Naive thymus-derived CD4-positive, alpha-beta T cell (primary cell): ENCODE data around the gene CAMKMT. TPM values are rescaled to one million over a fixed set of nuclear protein-coding genes. Genes with fewer than 3 reads are reported as not detected.

Experiments used
- ATAC-seq: fragments of 150-1000 bp; cut with Tn5 transposase; 2 replicates; pipeline ENCODE4 v1.10.0; 2021; ENCODE audit warnings: mild to moderate bottlenecking, moderate library complexity
- CTCF ChIA-PET: fragments of 350-600 bp; sonication (Branson Sonifier 250); formaldehyde crosslinking; loops from one replicate; lab custom pipeline; 2021; ENCODE audit warnings: antibody characterized with exemption; lab: Charles Lee
- POLR2A ChIA-PET: fragments of 350-600 bp; sonication (Branson Sonifier 250); formaldehyde crosslinking; loops from one replicate; lab custom pipeline; 2021; ENCODE audit warnings: antibody characterized with exemption, inconsistent platforms; lab: Charles Lee
- DNase-seq, 9 donors: peaks; one replicate each; pipeline versions ENCODE4 v3.0.0 to v3.0.0-alpha.2; 2020 to 2022; ENCODE audit warnings: mixed read lengths in 1 of 9
- H3K27ac ChIP-seq: one replicate; pipeline ENCODE4 v1.7.0; 2013; ENCODE audit warnings: mild to moderate bottlenecking, low read depth, low read length, moderate library complexity
- H3K27me3 ChIP-seq, 2 donors: one replicate each; pipeline ENCODE4 v1.7.0; 2013; ENCODE audit warnings: low read length in 2 of 2, mild to moderate bottlenecking in 2 of 2, moderate library complexity in 2 of 2; ENCODE audit not compliant: control insufficient read depth in 2 of 2, insufficient read depth in 2 of 2
- H3K36me3 ChIP-seq, 3 experiments: 1 replicate in 2 of 3; 2 replicates in 1 of 3; pipeline ENCODE4 v1.7.0; 2013; ENCODE audit warnings: low read length in 3 of 3, mild to moderate bottlenecking in 3 of 3, moderate library complexity in 1 of 3; ENCODE audit not compliant: insufficient read depth in 3 of 3, control insufficient read depth in 2 of 3
- H3K4me1 ChIP-seq, 2 donors: one replicate each; pipeline ENCODE4 v1.7.0; 2013; ENCODE audit warnings: low read length in 2 of 2, mild to moderate bottlenecking in 2 of 2, moderate library complexity in 1 of 2; ENCODE audit not compliant: control insufficient read depth in 2 of 2, insufficient read depth in 2 of 2
- H3K4me3 ChIP-seq: 2 replicates; pipeline ENCODE4 v1.7.0; 2013; ENCODE audit warnings: mild to moderate bottlenecking, low read length
- H3K9me3 ChIP-seq, 3 experiments: 1 replicate in 2 of 3; 2 replicates in 1 of 3; pipeline ENCODE4 v1.7.0; 2013; ENCODE audit warnings: low read length in 3 of 3; ENCODE audit not compliant: control insufficient read depth in 2 of 3
- H3K27ac Mint-ChIP-seq, 9 donors: one replicate each; pipeline ENCODE4 v1.8.0; 2020 to 2022; ENCODE audit warnings: mixed read lengths in 9 of 9, mild to moderate bottlenecking in 8 of 9, moderate library complexity in 5 of 9, inconsistent platforms in 2 of 9
- H3K27me3 Mint-ChIP-seq, 5 donors: one replicate each; pipeline ENCODE4 v1.8.0; 2021 to 2022; ENCODE audit warnings: mixed read lengths in 5 of 5, mild to moderate bottlenecking in 1 of 5
- H3K36me3 Mint-ChIP-seq, 5 donors: one replicate each; pipeline ENCODE4 v1.8.0; 2020 to 2022; ENCODE audit warnings: mixed read lengths in 5 of 5, mild to moderate bottlenecking in 3 of 5, inconsistent platforms in 1 of 5
- H3K4me1 Mint-ChIP-seq, 7 donors: one replicate each; pipeline ENCODE4 v1.8.0; 2020 to 2022; ENCODE audit warnings: mixed read lengths in 7 of 7, mild to moderate bottlenecking in 3 of 7, inconsistent platforms in 1 of 7
- H3K4me3 Mint-ChIP-seq, 10 donors: one replicate each; pipeline ENCODE4 v1.8.0; 2020 to 2022; ENCODE audit warnings: mild to moderate bottlenecking in 10 of 10, mixed read lengths in 10 of 10, moderate library complexity in 6 of 10, inconsistent platforms in 2 of 10
- H3K9me3 Mint-ChIP-seq, 11 donors: one replicate each; pipeline ENCODE4 v1.8.0; 2020 to 2022; ENCODE audit warnings: mixed read lengths in 11 of 11, mild to moderate bottlenecking in 4 of 11, inconsistent platforms in 1 of 11, moderate library complexity in 1 of 11
- intact Hi-C, 2 donors: fragments of 100-400 bp; cut with micrococcal nuclease; formaldehyde crosslinking; loops; one replicate each; pipeline ENCODE4 v1.15.1; 2023
- polyA plus RNA-seq, 2 donors: library from polyadenylated mRNA; unstranded; fragments of 300-500 nt; fragmentation: Illumina TruSeq; gene quantifications; one replicate each; pipeline ENCODE4 v1.2.3, GENCODE V29; 2021
- total RNA-seq, 6 experiments: library from RNA in 5 of 6; stranded (reverse) in 5 of 6; gene quantifications; 1 replicate in 5 of 6; 2 replicates in 1 of 6; pipeline ENCODE4 v1.2.3 and lab custom pipeline; 2021 to 2026

Gene CAMKMT
- total and polyA plus RNA-seq, 7 experiments from 2014 or later, result 11.1 to 20.8 (median 17.7) TPM

DNA sequence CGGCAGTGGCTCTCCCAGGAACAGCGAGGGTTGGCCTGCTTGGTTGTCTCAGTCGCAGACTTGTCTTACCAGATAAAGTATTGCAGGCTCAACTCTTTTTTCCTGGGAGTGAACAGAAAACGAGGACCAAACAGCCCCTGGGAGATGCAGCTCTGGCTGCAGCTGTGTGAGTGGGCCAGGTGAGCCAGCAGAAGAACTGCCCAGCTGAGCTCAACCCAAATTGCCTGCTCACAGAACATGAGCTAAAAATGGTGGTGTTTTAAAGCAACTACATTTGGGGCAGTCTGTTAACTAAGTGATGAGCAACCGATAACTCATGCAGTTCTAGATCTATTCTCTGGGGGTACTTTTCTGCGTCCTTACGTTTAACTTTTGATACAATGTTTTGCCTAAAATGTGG lies 418.7 kb downstream of the CAMKMT start:
- Histone ChIP-seq H3K27ac (no peak overlapping the region), H3K9me3 (no peaks in the 10 kb centered on the region), H3K4me1 (no peaks in the 10 kb centered on the region), H3K4me3 (no peak overlapping the region), H3K36me3 (no peaks in the 10 kb centered on the region), H3K27me3 (no peaks in the 10 kb centered on the region)
- no peak overlapping the region for H3K27ac Mint-ChIP-seq
- CTCF ChIA-PET, result no interaction called here
- no peak overlapping the region for H3K4me3 Mint-ChIP-seq
- peaks cover 0 to 9% (median 0%) of the 10 kb centered on the region in 5 donors for H3K27me3 Mint-ChIP-seq
- intact Hi-C loops, result no loop called here
- peaks cover 0 to 10% (median 0%) of the 10 kb centered on the region in 11 donors for H3K9me3 Mint-ChIP-seq
- ATAC-seq, result no peak
- peaks cover 0 to 9% (median 0%) of the 10 kb centered on the region in 7 donors for H3K4me1 Mint-ChIP-seq
- no peak for DNase-seq
- POLR2A ChIA-PET, result no interaction called here
- peaks cover 0 to 33% (median 9%) of the 10 kb centered on the region in 5 donors for H3K36me3 Mint-ChIP-seq

GRCh38 chr2:44785433-44785832 lies 423.7 kb downstream of the CAMKMT start:
- Histone ChIP-seq H3K4me3 (no peak overlapping the region), H3K36me3 (no peaks in the 10 kb centered on the region), H3K4me1 (no peaks in the 10 kb centered on the region), H3K27ac (no peak overlapping the region), H3K27me3 (no peaks in the 10 kb centered on the region), H3K9me3 (no peaks in the 10 kb centered on the region)
- H3K27ac Mint-ChIP-seq, result no peak overlapping the region
- H3K4me3 Mint-ChIP-seq, result no peak overlapping the region
- no peak for DNase-seq
- peaks cover 0 to 16% (median 4%) of the 10 kb centered on the region in 11 donors for H3K9me3 Mint-ChIP-seq
- no peak for ATAC-seq
- POLR2A ChIA-PET, result no interaction called here
- peaks cover 0 to 14% (median 7%) of the 10 kb centered on the region in 5 donors for H3K27me3 Mint-ChIP-seq
- intact Hi-C loops, result no loop called here
- H3K36me3 Mint-ChIP-seq, result peaks cover 0 to 8% (median 5%) of the 10 kb centered on the region in 5 donors
- CTCF ChIA-PET, result no interaction called here
- H3K4me1 Mint-ChIP-seq, result no peaks in the 10 kb centered on the region

- H3K27me3 ChIP-seq, result no peaks in the 10 kb centered on the region
Observed at GRCh38 chr2:44786045-44786816, 424.5 kb downstream of the CAMKMT start.

DNA sequence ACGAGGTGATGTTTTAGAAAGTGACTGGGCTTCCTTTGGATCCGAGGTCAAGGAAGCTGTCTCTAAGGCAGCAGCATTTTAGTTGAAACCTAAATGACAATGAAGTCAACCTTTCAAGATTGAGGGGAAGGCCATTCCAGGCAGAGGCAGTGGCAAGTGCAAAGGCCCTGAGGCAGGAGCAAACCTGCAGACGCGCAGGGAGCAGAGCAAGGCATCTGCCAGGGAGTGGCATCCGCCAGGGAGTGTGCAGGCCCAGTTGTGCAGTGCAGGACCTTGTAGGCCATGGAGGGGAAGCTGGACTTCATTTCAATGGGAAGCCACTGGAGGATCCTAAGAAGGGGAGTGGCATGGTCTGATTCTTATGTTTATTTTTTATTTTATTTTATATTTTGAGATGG lies 425.1 kb downstream of the CAMKMT start:
- Mint-ChIP-seq H3K9me3 (peaks cover 0 to 20% (median 8%) of the 10 kb centered on the region in 11 donors), H3K27me3 (peaks cover 4 to 20% (median 13%) of the 10 kb centered on the region in 5 donors), H3K36me3 (peaks cover 0 to 9% (median 5%) of the 10 kb centered on the region in 5 donors), H3K4me1 (no peaks in the 10 kb centered on the region), H3K27ac (no peak overlapping the region), H3K4me3 (no peak overlapping the region)
- intact Hi-C loops, result no loop called here
- Histone ChIP-seq H3K27ac (no peak overlapping the region), H3K27me3 (no peaks in the 10 kb centered on the region), H3K9me3 (no peaks in the 10 kb centered on the region), H3K4me3 (no peak overlapping the region), H3K36me3 (no peaks in the 10 kb centered on the region), H3K4me1 (no peaks in the 10 kb centered on the region)
- ChIA-PET POLR2A (no interaction called here), CTCF (no interaction called here)
- no peak for ATAC-seq
- no peak for DNase-seq

More at GRCh38 chr2:44786045-44786816, 424.5 kb downstream of the CAMKMT start:
- intact Hi-C loops, result no loop called here
- Mint-ChIP-seq H3K4me3 (no peak overlapping the region), H3K9me3 (peaks cover 0 to 17% (median 4%) of the 10 kb centered on the region in 11 donors), H3K4me1 (no peaks in the 10 kb centered on the region), H3K36me3 (peaks cover 0 to 6% (median 5%) of the 10 kb centered on the region in 5 donors), H3K27ac (no peak overlapping the region), H3K27me3 (peaks cover 3 to 14% (median 7%) of the 10 kb centered on the region in 5 donors)
- CTCF ChIA-PET, result no interaction called here
- Histone ChIP-seq H3K4me1 (no peaks in the 10 kb centered on the region), H3K4me3 (no peak overlapping the region), H3K9me3 (no peaks in the 10 kb centered on the region), H3K36me3 (no peaks in the 10 kb centered on the region), H3K27ac (no peak overlapping the region)
- POLR2A ChIA-PET, result no interaction called here
- DNase-seq, result no peak
- no peak for ATAC-seq

DNA sequence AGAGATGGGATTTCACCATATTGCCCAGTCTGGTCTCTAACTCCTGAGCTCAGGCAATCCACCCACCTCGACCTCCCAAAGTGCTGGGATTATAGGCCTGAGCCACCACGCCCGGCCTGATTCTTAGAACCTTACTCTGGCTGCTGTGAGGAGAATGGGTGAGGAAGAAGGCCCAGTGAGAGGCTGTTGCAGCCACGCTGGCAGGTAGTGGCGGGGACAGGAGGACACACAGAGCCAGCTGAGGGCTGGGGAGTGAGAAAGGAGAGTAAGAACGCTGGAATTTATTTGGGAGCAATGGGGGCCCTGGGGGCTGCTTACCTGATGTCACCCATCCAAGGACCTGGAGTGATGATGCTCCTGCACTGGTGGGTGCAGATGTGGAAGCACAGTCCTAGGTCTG lies 425.9 kb downstream of the CAMKMT start:
- no peaks in the 10 kb centered on the region for H3K4me1 ChIP-seq
- no peak overlapping the region for H3K27ac ChIP-seq
- no peak overlapping the region for H3K27ac Mint-ChIP-seq
- no peak overlapping the region for H3K4me3 ChIP-seq
- peaks cover 0 to 9% (median 5%) of the 10 kb centered on the region in 5 donors for H3K36me3 Mint-ChIP-seq
- POLR2A ChIA-PET, result no interaction called here
- intact Hi-C loops, result no loop called here
- H3K9me3 ChIP-seq, result no peaks in the 10 kb centered on the region
- ATAC-seq (no peak), DNase-seq (no peak)
- H3K27me3 ChIP-seq, result no peaks in the 10 kb centered on the region
- H3K36me3 ChIP-seq, result no peaks in the 10 kb centered on the region
- CTCF ChIA-PET, result no interaction called here
- peaks cover 0 to 23% (median 8%) of the 10 kb centered on the region in 11 donors for H3K9me3 Mint-ChIP-seq
- no peak overlapping the region for H3K4me3 Mint-ChIP-seq
- H3K27me3 Mint-ChIP-seq, result peaks cover 4 to 24% (median 20%) of the 10 kb centered on the region in 5 donors
- no peaks in the 10 kb centered on the region for H3K4me1 Mint-ChIP-seq

DNA sequence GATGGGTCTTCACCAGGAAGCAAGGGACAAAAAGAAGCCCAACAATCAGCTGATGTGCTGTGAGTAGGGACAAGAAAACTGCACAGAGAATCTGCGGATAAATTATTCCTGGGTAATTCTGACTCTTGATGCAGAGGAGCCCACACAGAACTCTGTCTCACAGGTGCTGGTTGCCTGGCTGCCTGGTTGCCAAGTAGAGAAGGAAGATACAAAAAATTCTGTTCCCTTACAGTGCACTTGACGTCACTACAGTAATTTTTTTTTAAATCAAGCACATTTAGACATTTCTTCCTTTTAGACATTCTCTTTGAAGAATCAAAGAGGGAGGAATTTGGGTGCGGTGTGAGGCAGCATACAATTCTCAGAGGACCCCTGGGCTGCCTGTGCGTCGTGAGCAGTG lies 427.7 kb downstream of the CAMKMT start:
- Mint-ChIP-seq H3K9me3 (peaks cover 0 to 41% (median 12%) of the 10 kb centered on the region in 11 donors), H3K27me3 (peaks cover 6 to 40% (median 31%) of the 10 kb centered on the region in 5 donors), H3K4me3 (no peak overlapping the region), H3K27ac (no peak overlapping the region), H3K4me1 (no peaks in the 10 kb centered on the region), H3K36me3 (peaks cover 0 to 17% (median 8%) of the 10 kb centered on the region in 5 donors)
- ChIA-PET CTCF (no interaction called here), POLR2A (no interaction called here)
- intact Hi-C loops, result no loop called here
- Histone ChIP-seq H3K4me3 (no peak overlapping the region), H3K27ac (no peak overlapping the region), H3K4me1 (no peaks in the 10 kb centered on the region), H3K9me3 (no peaks in the 10 kb centered on the region), H3K27me3 (no peaks in the 10 kb centered on the region), H3K36me3 (no peaks in the 10 kb centered on the region)
- DNase-seq (no peak), ATAC-seq (no peak)
